Measurements from ENCODE around the gene SIL1.

Gene SIL1

GRCh38 chr5:139121120-139121519 lies 77.0 kb downstream of the SIL1 start:
- Histone ChIP-seq H3K56ac (ENCODE audit: low read length) (no peak overlapping the region), H2AK5ac (ENCODE audit: low read length) (no peak overlapping the region), H3K79me2 (ENCODE audit: control insufficient read depth, insufficient read depth, low read length) (no peaks in the 10 kb centered on the region), H3K27ac (ENCODE audit: low read depth, low read length) (no peak overlapping the region), H3K36me3 (ENCODE audit: control insufficient read depth, insufficient read depth, low read length) (no peaks in the 10 kb centered on the region), H3K4ac (ENCODE audit: low read depth, low read length) (no peak overlapping the region), H3K4me1 (ENCODE audit: control insufficient read depth, low read depth, low read length) (no peaks in the 10 kb centered on the region), H4K8ac (ENCODE audit: low read depth, low read length) (no peak overlapping the region), H4K5ac (ENCODE audit: low read length) (no peak overlapping the region), H3K4me2 (ENCODE audit: low read length) (no peak overlapping the region), H3K79me1 (ENCODE audit: low read length) (no peaks in the 10 kb centered on the region), H3K27me3 (ENCODE audit: insufficient read depth, low read length, poor library complexity) (no peaks in the 10 kb centered on the region), H2BK15ac (replicated peaks; ENCODE audit: low read depth) (no peak overlapping the region), H3K9ac (ENCODE audit: low read length) (no peak overlapping the region), H2BK5ac (ENCODE audit: low read length) (no peak overlapping the region), H2BK120ac (ENCODE audit: low read depth, low read length) (no peak overlapping the region), H3K4me3 (ENCODE audit: low read length) (no peak overlapping the region), H3K23ac (ENCODE audit: low read length) (no peak overlapping the region), H3K18ac (ENCODE audit: low read length) (no peak overlapping the region)
- no peak for DNase-seq
- no CpG with 5 or more reads among the region's 5 CpGs for WGBS (ENCODE audit: extremely low coverage, insufficient coverage, low lambda C conversion rate)

- H2BK120ac ChIP-seq (ENCODE audit: low read depth, low read length), result no peak overlapping the region
- H3K79me1 ChIP-seq (ENCODE audit: low read length), result no peaks in the 10 kb centered on the region
- DNase-seq, result no peak
- H3K27me3 ChIP-seq (ENCODE audit: insufficient read depth, low read length, poor library complexity), result no peaks in the 10 kb centered on the region
- no peak overlapping the region for H2AK5ac ChIP-seq (ENCODE audit: low read length)
- H4K5ac ChIP-seq (ENCODE audit: low read length), result no peak overlapping the region
- H3K79me2 ChIP-seq (ENCODE audit: control insufficient read depth, insufficient read depth, low read length), result no peaks in the 10 kb centered on the region
- H3K4me1 ChIP-seq (ENCODE audit: control insufficient read depth, low read depth, low read length), result no peaks in the 10 kb centered on the region
- H3K4me3 ChIP-seq (ENCODE audit: low read length), result no peak overlapping the region
- no peak overlapping the region for H3K56ac ChIP-seq (ENCODE audit: low read length)
- H4K8ac ChIP-seq (ENCODE audit: low read depth, low read length), result no peak overlapping the region
- no peak overlapping the region for H3K23ac ChIP-seq (ENCODE audit: low read length)
- H2BK15ac ChIP-seq (replicated peaks; ENCODE audit: low read depth), result no peak overlapping the region
- no peak overlapping the region for H3K27ac ChIP-seq (ENCODE audit: low read depth, low read length)
- H3K18ac ChIP-seq (ENCODE audit: low read length), result no peak overlapping the region
- H3K36me3 ChIP-seq (ENCODE audit: control insufficient read depth, insufficient read depth, low read length), result no peaks in the 10 kb centered on the region
- no peak overlapping the region for H3K9ac ChIP-seq (ENCODE audit: low read length)
- no CpG with 5 or more reads among the region's 4 CpGs for WGBS (ENCODE audit: extremely low coverage, insufficient coverage, low lambda C conversion rate)
- no peak overlapping the region for H2BK5ac ChIP-seq (ENCODE audit: low read length)
- H3K4ac ChIP-seq (ENCODE audit: low read depth, low read length), result no peak overlapping the region
- no peak overlapping the region for H3K4me2 ChIP-seq (ENCODE audit: low read length)
These were observed 77.6 kb downstream of the SIL1 start for GRCh38 chr5:139120521-139120920.

GRCh38 chr5:139118804-139119203 lies 79.4 kb downstream of the SIL1 start:
- Histone ChIP-seq H2BK5ac (ENCODE audit: low read length) (no peak overlapping the region), H2AK5ac (ENCODE audit: low read length) (no peak overlapping the region), H3K79me2 (ENCODE audit: control insufficient read depth, insufficient read depth, low read length) (no peaks in the 10 kb centered on the region), H3K27me3 (ENCODE audit: insufficient read depth, low read length, poor library complexity) (no peaks in the 10 kb centered on the region), H3K18ac (ENCODE audit: low read length) (no peak overlapping the region), H4K8ac (ENCODE audit: low read depth, low read length) (no peak overlapping the region), H4K5ac (ENCODE audit: low read length) (no peak overlapping the region), H3K79me1 (ENCODE audit: low read length) (no peaks in the 10 kb centered on the region), H3K9ac (ENCODE audit: low read length) (no peak overlapping the region), H3K27ac (ENCODE audit: low read depth, low read length) (no peak overlapping the region), H3K23ac (ENCODE audit: low read length) (no peak overlapping the region), H3K4ac (ENCODE audit: low read depth, low read length) (no peak overlapping the region), H2BK120ac (ENCODE audit: low read depth, low read length) (no peak overlapping the region), H3K4me1 (ENCODE audit: control insufficient read depth, low read depth, low read length) (no peaks in the 10 kb centered on the region), H3K4me3 (ENCODE audit: low read length) (no peak overlapping the region), H3K56ac (ENCODE audit: low read length) (no peak overlapping the region), H3K36me3 (ENCODE audit: control insufficient read depth, insufficient read depth, low read length) (no peaks in the 10 kb centered on the region), H2BK15ac (replicated peaks; ENCODE audit: low read depth) (no peak overlapping the region), H3K4me2 (ENCODE audit: low read length) (no peak overlapping the region)
- WGBS (ENCODE audit: extremely low coverage, insufficient coverage, low lambda C conversion rate), result no CpG with 5 or more reads among the region's 2 CpGs
- DNase-seq, result no peak

GRCh38 chr5:139117342-139117884 lies 80.8 kb downstream of the SIL1 start:
- no peak overlapping the region for H2BK15ac ChIP-seq (replicated peaks; ENCODE audit: low read depth)
- H3K4me2 ChIP-seq (ENCODE audit: low read length), result no peak overlapping the region
- H3K27ac ChIP-seq (ENCODE audit: low read depth, low read length), result no peak overlapping the region
- no peak overlapping the region for H2BK5ac ChIP-seq (ENCODE audit: low read length)
- no peak overlapping the region for H4K8ac ChIP-seq (ENCODE audit: low read depth, low read length)
- H3K9ac ChIP-seq (ENCODE audit: low read length), result no peak overlapping the region
- H3K4ac ChIP-seq (ENCODE audit: low read depth, low read length), result no peak overlapping the region
- no peaks in the 10 kb centered on the region for H3K79me2 ChIP-seq (ENCODE audit: control insufficient read depth, insufficient read depth, low read length)
- H3K18ac ChIP-seq (ENCODE audit: low read length), result no peak overlapping the region
- H3K79me1 ChIP-seq (ENCODE audit: low read length), result no peaks in the 10 kb centered on the region
- no peak overlapping the region for H3K56ac ChIP-seq (ENCODE audit: low read length)
- H4K5ac ChIP-seq (ENCODE audit: low read length), result no peak overlapping the region
- no peaks in the 10 kb centered on the region for H3K36me3 ChIP-seq (ENCODE audit: control insufficient read depth, insufficient read depth, low read length)
- no peak overlapping the region for H3K4me3 ChIP-seq (ENCODE audit: low read length)
- no peak overlapping the region for H2AK5ac ChIP-seq (ENCODE audit: low read length)
- no CpG with 5 or more reads among the region's 2 CpGs for WGBS (ENCODE audit: extremely low coverage, insufficient coverage, low lambda C conversion rate)
- H3K23ac ChIP-seq (ENCODE audit: low read length), result no peak overlapping the region
- no peaks in the 10 kb centered on the region for H3K27me3 ChIP-seq (ENCODE audit: insufficient read depth, low read length, poor library complexity)
- DNase-seq, result no peak
- H2BK120ac ChIP-seq (ENCODE audit: low read depth, low read length), result no peak overlapping the region
- no peaks in the 10 kb centered on the region for H3K4me1 ChIP-seq (ENCODE audit: control insufficient read depth, low read depth, low read length)

GRCh38 chr5:139116100-139116655 lies 82.0 kb downstream of the SIL1 start:
- H2BK120ac ChIP-seq (ENCODE audit: low read depth, low read length), result no peak overlapping the region
- no peaks in the 10 kb centered on the region for H3K36me3 ChIP-seq (ENCODE audit: control insufficient read depth, insufficient read depth, low read length)
- no peak overlapping the region for H2BK15ac ChIP-seq (replicated peaks; ENCODE audit: low read depth)
- H2BK5ac ChIP-seq (ENCODE audit: low read length), result no peak overlapping the region
- no peak overlapping the region for H3K4me2 ChIP-seq (ENCODE audit: low read length)
- H3K4me1 ChIP-seq (ENCODE audit: control insufficient read depth, low read depth, low read length), result no peaks in the 10 kb centered on the region
- no peak overlapping the region for H3K27ac ChIP-seq (ENCODE audit: low read depth, low read length)
- no peak overlapping the region for H3K23ac ChIP-seq (ENCODE audit: low read length)
- no CpG with 5 or more reads among the region's 5 CpGs for WGBS (ENCODE audit: extremely low coverage, insufficient coverage, low lambda C conversion rate)
- H2AK5ac ChIP-seq (ENCODE audit: low read length), result no peak overlapping the region
- H3K27me3 ChIP-seq (ENCODE audit: insufficient read depth, low read length, poor library complexity), result no peaks in the 10 kb centered on the region
- H3K79me2 ChIP-seq (ENCODE audit: control insufficient read depth, insufficient read depth, low read length), result no peaks in the 10 kb centered on the region
- H3K4ac ChIP-seq (ENCODE audit: low read depth, low read length), result no peak overlapping the region
- no peaks in the 10 kb centered on the region for H3K79me1 ChIP-seq (ENCODE audit: low read length)
- no peak for DNase-seq
- no peak overlapping the region for H3K56ac ChIP-seq (ENCODE audit: low read length)
- H3K4me3 ChIP-seq (ENCODE audit: low read length), result no peak overlapping the region
- no peak overlapping the region for H3K18ac ChIP-seq (ENCODE audit: low read length)
- H3K9ac ChIP-seq (ENCODE audit: low read length), result no peak overlapping the region
- H4K5ac ChIP-seq (ENCODE audit: low read length), result no peak overlapping the region
- no peak overlapping the region for H4K8ac ChIP-seq (ENCODE audit: low read depth, low read length)

GRCh38 chr5:139113892-139114291 lies 84.3 kb downstream of the SIL1 start:
- Histone ChIP-seq H3K4me1 (ENCODE audit: control insufficient read depth, low read depth, low read length) (no peaks in the 10 kb centered on the region), H2BK120ac (ENCODE audit: low read depth, low read length) (no peak overlapping the region), H3K4ac (ENCODE audit: low read depth, low read length) (no peak overlapping the region), H3K18ac (ENCODE audit: low read length) (no peak overlapping the region), H3K23ac (ENCODE audit: low read length) (no peak overlapping the region), H3K79me1 (ENCODE audit: low read length) (no peaks in the 10 kb centered on the region), H4K8ac (ENCODE audit: low read depth, low read length) (no peak overlapping the region), H2AK5ac (ENCODE audit: low read length) (no peak overlapping the region), H2BK5ac (ENCODE audit: low read length) (no peak overlapping the region), H3K79me2 (ENCODE audit: control insufficient read depth, insufficient read depth, low read length) (no peaks in the 10 kb centered on the region), H4K5ac (ENCODE audit: low read length) (no peak overlapping the region), H3K4me2 (ENCODE audit: low read length) (no peak overlapping the region), H3K4me3 (ENCODE audit: low read length) (no peak overlapping the region), H3K56ac (ENCODE audit: low read length) (no peak overlapping the region), H3K36me3 (ENCODE audit: control insufficient read depth, insufficient read depth, low read length) (no peaks in the 10 kb centered on the region), H3K27me3 (ENCODE audit: insufficient read depth, low read length, poor library complexity) (no peaks in the 10 kb centered on the region), H3K9ac (ENCODE audit: low read length) (no peak overlapping the region), H2BK15ac (replicated peaks; ENCODE audit: low read depth) (no peak overlapping the region), H3K27ac (ENCODE audit: low read depth, low read length) (no peak overlapping the region)
- DNase-seq, result no peak
- no CpG with 5 or more reads among the region's 2 CpGs for WGBS (ENCODE audit: extremely low coverage, insufficient coverage, low lambda C conversion rate)

All from mesendoderm (in vitro differentiated cells).